Skeletal muscle tissue (tissue), 4 donors: ENCODE data around the gene KLF12. TPM values are rescaled to one million over a fixed set of nuclear protein-coding genes. Genes with fewer than 3 reads are reported as not detected.
A peak's percentile ranks its signal among the peaks of the same experiment; 100 is the strongest.

Experiments
- H3K27ac ChIP-seq: one replicate; pipeline ENCODE4 v1.7.0; 2013; ENCODE audit warnings: mild to moderate bottlenecking, low read depth, low read length, inconsistent platforms
- H3K27me3 ChIP-seq, 3 donors: one replicate each; pipeline ENCODE4 v1.7.0; 2013; ENCODE audit warnings: low read length in 3 of 3; ENCODE audit not compliant: control insufficient read depth in 3 of 3, insufficient read depth in 3 of 3
- H3K36me3 ChIP-seq, 3 donors: one replicate each; pipeline ENCODE4 v1.7.0; 2013; ENCODE audit warnings: low read length in 3 of 3; ENCODE audit not compliant: control insufficient read depth in 3 of 3, insufficient read depth in 3 of 3
- H3K4me1 ChIP-seq, 3 donors: one replicate each; pipeline ENCODE4 v1.7.0; 2013; ENCODE audit warnings: low read length in 3 of 3, mild to moderate bottlenecking in 3 of 3; ENCODE audit not compliant: control insufficient read depth in 3 of 3, insufficient read depth in 3 of 3
- H3K4me3 ChIP-seq, 3 donors: one replicate each; pipeline ENCODE4 v1.7.0; 2013; ENCODE audit warnings: low read length in 3 of 3
- H3K9ac ChIP-seq, 3 donors: one replicate each; pipeline ENCODE4 v1.7.0; 2013; ENCODE audit warnings: low read length in 3 of 3, mild to moderate bottlenecking in 3 of 3, moderate library complexity in 2 of 3, low read depth in 1 of 3
- H3K9me3 ChIP-seq, 3 donors: one replicate each; pipeline ENCODE4 v1.7.0; 2013; ENCODE audit warnings: low read length in 3 of 3; ENCODE audit not compliant: control insufficient read depth in 3 of 3
- total RNA-seq: library from RNA; depleted of rRNA; stranded (reverse); fragments of >200 nt; gene quantifications from one replicate; pipeline ENCODE4 v1.2.3, GENCODE V29; 2014
- donor health status: Osteomylitis.

Gene KLF12
- total RNA-seq, 1 donor from 2014 or later: 18.3 TPM

- H3K4me3 ChIP-seq: peak overlapping the region; percentile 90 to 91 (median 91)
- peak overlapping the region; percentile 79 to 87 (median 81) for H3K9ac ChIP-seq
- H3K9me3 ChIP-seq: no peaks in the 10 kb centered on the region
- peak overlapping the region; percentile 82 for H3K27ac ChIP-seq
- H3K36me3 ChIP-seq: no peaks in the 10 kb centered on the region
- H3K27me3 ChIP-seq: no peaks in the 10 kb centered on the region
- H3K4me1 ChIP-seq: peaks cover 3 to 12% (median 9%) of the 10 kb centered on the region in 3 donors
These were observed 2.0 kb upstream of the KLF12 start for GRCh38 chr13:74136084-74136658.

GRCh38 chr13:74135326-74136083 is 1.3 kb upstream of the KLF12 start:
- Histone ChIP-seq H3K4me3 (peak overlapping the region; percentile 90 to 91 (median 91)), H3K9me3 (no peaks in the 10 kb centered on the region), H3K27me3 (no peaks in the 10 kb centered on the region), H3K9ac (peak overlapping the region; percentile 79 to 92 (median 81)), H3K27ac (peak overlapping the region; percentile 84), H3K36me3 (no peaks in the 10 kb centered on the region), H3K4me1 (peaks cover 8 to 16% (median 12%) of the 10 kb centered on the region in 3 donors)

GRCh38 chr13:74134777-74135325 is 647 bp upstream of the KLF12 start:
- H3K27ac ChIP-seq: peak overlapping the region; percentile 84
- H3K27me3 ChIP-seq: no peaks in the 10 kb centered on the region
- peak overlapping the region; percentile 57 to 92 (median 83) for H3K9ac ChIP-seq
- H3K36me3 ChIP-seq: no peaks in the 10 kb centered on the region
- peaks cover 8 to 18% (median 16%) of the 10 kb centered on the region in 3 donors for H3K4me1 ChIP-seq
- H3K9me3 ChIP-seq: no peaks in the 10 kb centered on the region
- peak overlapping the region; percentile 68 to 90 (median 80) for H3K4me3 ChIP-seq

GRCh38 chr13:74133657-74134201 is 475 bp downstream of the KLF12 start:
- Histone ChIP-seq H3K4me1 (peaks cover 8 to 25% (median 21%) of the 10 kb centered on the region in 3 donors), H3K36me3 (no peaks in the 10 kb centered on the region), H3K9me3 (no peaks in the 10 kb centered on the region), H3K4me3 (peak overlapping the region; percentile 85 to 91 (median 91)), H3K27ac (peak overlapping the region; percentile 84), H3K9ac (peak overlapping the region; percentile 71 to 89 (median 86)), H3K27me3 (no peaks in the 10 kb centered on the region)

GRCh38 chr13:74132776-74133656 is 1.2 kb downstream of the KLF12 start:
- Histone ChIP-seq H3K4me3 (peak overlapping the region; percentile 85 to 91 (median 91)), H3K9ac (peak overlapping the region; percentile 71 to 89 (median 86)), H3K27ac (peak overlapping the region; percentile 84), H3K27me3 (no peaks in the 10 kb centered on the region), H3K9me3 (no peaks in the 10 kb centered on the region), H3K36me3 (no peaks in the 10 kb centered on the region), H3K4me1 (peaks cover 8 to 30% (median 24%) of the 10 kb centered on the region in 3 donors)

- peak overlapping the region; percentile 84 for H3K27ac ChIP-seq
- no peaks in the 10 kb centered on the region for H3K9me3 ChIP-seq
- H3K27me3 ChIP-seq: no peaks in the 10 kb centered on the region
- H3K36me3 ChIP-seq: no peaks in the 10 kb centered on the region
- peak overlapping the region; percentile 85 to 91 (median 91) for H3K4me3 ChIP-seq
- H3K4me1 ChIP-seq: peaks cover 8 to 30% (median 25%) of the 10 kb centered on the region in 3 donors
- H3K9ac ChIP-seq: peak overlapping the region; percentile 71 to 89 (median 86)
These were observed 1.9 kb downstream of the KLF12 start for GRCh38 chr13:74132152-74132775.

GRCh38 chr13:74131227-74131626 is 3.0 kb downstream of the KLF12 start:
- peaks cover 7 to 30% (median 25%) of the 10 kb centered on the region in 3 donors for H3K4me1 ChIP-seq
- no peaks in the 10 kb centered on the region for H3K36me3 ChIP-seq
- H3K9me3 ChIP-seq: no peaks in the 10 kb centered on the region
- peak overlapping the region in 1 of 3 donors; percentile 33 for H3K9ac ChIP-seq
- no peaks in the 10 kb centered on the region for H3K27me3 ChIP-seq
- peak overlapping the region; percentile 84 for H3K27ac ChIP-seq
- H3K4me3 ChIP-seq: peak overlapping the region in 2 of 3 donors; percentile 12

GRCh38 chr13:74129500-74130191 is 4.6 kb downstream of the KLF12 start:
- H3K27me3 ChIP-seq: no peaks in the 10 kb centered on the region
- peak overlapping the region in 1 of 3 donors; percentile 3 for H3K9ac ChIP-seq
- H3K36me3 ChIP-seq: no peaks in the 10 kb centered on the region
- no peaks in the 10 kb centered on the region for H3K9me3 ChIP-seq
- peak overlapping the region; percentile 23 for H3K27ac ChIP-seq
- H3K4me1 ChIP-seq: peaks cover 5 to 23% (median 19%) of the 10 kb centered on the region in 3 donors
- no peak overlapping the region for H3K4me3 ChIP-seq
